Psoas muscle (tissue), 8 donors: ENCODE measurements around the gene DAP. TPM values are rescaled to one million over a fixed set of nuclear protein-coding genes. Genes with fewer than 3 reads are reported as not detected.

Source experiments
- ATAC-seq, 4 donors: fragments of 200-7000 bp; cut with Tn5 transposase; one replicate each; pipeline ENCODE4 v1.9.1; 2020; ENCODE audit warnings: moderate library complexity in 3 of 4, mild to moderate bottlenecking in 2 of 4
- DNase-seq, 2 donors: peaks; one replicate each; pipeline ENCODE4 v3.0.0-alpha.2; 2020
- H3K27ac ChIP-seq: fragments of 200-600 bp; one replicate; pipeline ENCODE4 v1.8.0; 2022
- H3K27me3 ChIP-seq, 3 donors: fragments of 200-600 bp in 1 of 3; one replicate each; pipeline versions ENCODE4 v1.6.1 to v1.8.0; 2013 to 2022; ENCODE audit warnings: low read length in 2 of 3, mild to moderate bottlenecking in 2 of 3, moderate library complexity in 1 of 3; ENCODE audit not compliant: insufficient read depth in 3 of 3
- H3K36me3 ChIP-seq, 2 donors: fragments of 200-600 bp in 1 of 2; one replicate each; pipeline versions ENCODE4 v1.6.1 to v1.8.0; 2013 to 2022; ENCODE audit warnings: low read depth in 1 of 2, mild to moderate bottlenecking in 1 of 2, moderate library complexity in 1 of 2; ENCODE audit not compliant: insufficient read depth in 1 of 2
- H3K4me1 ChIP-seq: fragments of 200-600 bp; one replicate; pipeline ENCODE4 v1.8.0; 2022
- H3K4me3 ChIP-seq: fragments of 200-600 bp; one replicate; pipeline ENCODE4 v1.8.0; 2022; ENCODE audit warnings: mild to moderate bottlenecking
- H3K9me3 ChIP-seq: fragments of 200-600 bp; one replicate; pipeline ENCODE4 v1.8.0; 2022
- CTCF ChIP-seq: fragments of 200-600 bp; IDR thresholded peaks from one replicate; pipeline ENCODE4 v1.8.0; 2022; ENCODE audit warnings: antibody characterized with exemption
- WGBS, 3 donors: extraction: QIAGEN DNeasy Blood & Tissue Kit; methylation state at CpG; one replicate each; pipeline versions ENCODE4 v1.1.6 to v1.1.7; 2013; 5-methylcytosine and 5-hydroxymethylcytosine counted together
- intact Hi-C, 2 donors: fragments of 100-400 bp; cut with DNase I; formaldehyde crosslinking; loops; one replicate each; pipeline versions ENCODE4 v1.11.0 to v1.14.2; 2022
- polyA plus RNA-seq, 3 donors: library from polyadenylated mRNA; stranded (reverse); fragments of 200-250 nt; gene quantifications; one replicate each; pipeline ENCODE4 v1.2.3, GENCODE V29; 2013
- total RNA-seq, 4 donors: library from RNA; stranded (reverse); fragmentation: NEBNext Ultra II Directional in 2 of 4; extraction: Animal tissue kit (Norgen Biotek cat#: 25700) in 2 of 4; gene quantifications; one replicate each; pipeline versions ENCODE4 v1.2.1 to v1.2.4, GENCODE V29; 2021 to 2023
- donor health status: healthy with polysubstance abuse.
- donor health status: DM: no; HTN: no; CAD: no; lungs with moderate emphysema.
- donor health status: Bipolar disorder and iron deficiency.
- donor health status: healthy.
- donor health status: DM: yes; HTN: yes; CAD: no.
- donor health status: DM: no; HTN: no; CAD: no.
- donor health status: DM: no; HTN: no; CAD: no.
- donor health status: DM: yes; HTN: yes; CAD: no.

Gene DAP
- total and polyA plus RNA-seq, 7 donors, result 3.6 to 8.1 (median 5.1) TPM

- Histone ChIP-seq H3K4me1 (no peaks in the 10 kb centered on the region), H3K4me3 (no peak overlapping the region), H3K9me3 (no peaks in the 10 kb centered on the region), H3K36me3 (peaks cover 0 to 2% of the 10 kb centered on the region in 2 donors), H3K27me3 (no peaks in the 10 kb centered on the region), H3K27ac (no peak overlapping the region)
- TF ChIP-seq CTCF, result no peak
- intact Hi-C loops, result no loop called here
- no peak for DNase-seq
- ATAC-seq, result no peak
- WGBS, 3 donors, result 87 to 93% (median 88%) methylated on average over 11 of the region's 11 CpGs
Observed at GRCh38 chr5:10684303-10685086, 76.5 kb downstream of the DAP start.

- peaks cover 0 to 3% of the 10 kb centered on the region in 2 donors for H3K36me3 ChIP-seq
- no peak overlapping the region for H3K4me3 ChIP-seq
- H3K27ac ChIP-seq, result no peak overlapping the region
- 95 to 96% (median 96%) methylated on average over 16 of the region's 16 CpGs for WGBS, 3 donors
- no peaks in the 10 kb centered on the region for H3K27me3 ChIP-seq
- DNase-seq (no peak), ATAC-seq (no peak)
- no peaks in the 10 kb centered on the region for H3K9me3 ChIP-seq
- no peaks in the 10 kb centered on the region for H3K4me1 ChIP-seq
- TF ChIP-seq CTCF, result no peak
- intact Hi-C loops, result no loop called here
Observed at GRCh38 chr5:10682801-10683525, 78.1 kb downstream of the DAP start.

DNA sequence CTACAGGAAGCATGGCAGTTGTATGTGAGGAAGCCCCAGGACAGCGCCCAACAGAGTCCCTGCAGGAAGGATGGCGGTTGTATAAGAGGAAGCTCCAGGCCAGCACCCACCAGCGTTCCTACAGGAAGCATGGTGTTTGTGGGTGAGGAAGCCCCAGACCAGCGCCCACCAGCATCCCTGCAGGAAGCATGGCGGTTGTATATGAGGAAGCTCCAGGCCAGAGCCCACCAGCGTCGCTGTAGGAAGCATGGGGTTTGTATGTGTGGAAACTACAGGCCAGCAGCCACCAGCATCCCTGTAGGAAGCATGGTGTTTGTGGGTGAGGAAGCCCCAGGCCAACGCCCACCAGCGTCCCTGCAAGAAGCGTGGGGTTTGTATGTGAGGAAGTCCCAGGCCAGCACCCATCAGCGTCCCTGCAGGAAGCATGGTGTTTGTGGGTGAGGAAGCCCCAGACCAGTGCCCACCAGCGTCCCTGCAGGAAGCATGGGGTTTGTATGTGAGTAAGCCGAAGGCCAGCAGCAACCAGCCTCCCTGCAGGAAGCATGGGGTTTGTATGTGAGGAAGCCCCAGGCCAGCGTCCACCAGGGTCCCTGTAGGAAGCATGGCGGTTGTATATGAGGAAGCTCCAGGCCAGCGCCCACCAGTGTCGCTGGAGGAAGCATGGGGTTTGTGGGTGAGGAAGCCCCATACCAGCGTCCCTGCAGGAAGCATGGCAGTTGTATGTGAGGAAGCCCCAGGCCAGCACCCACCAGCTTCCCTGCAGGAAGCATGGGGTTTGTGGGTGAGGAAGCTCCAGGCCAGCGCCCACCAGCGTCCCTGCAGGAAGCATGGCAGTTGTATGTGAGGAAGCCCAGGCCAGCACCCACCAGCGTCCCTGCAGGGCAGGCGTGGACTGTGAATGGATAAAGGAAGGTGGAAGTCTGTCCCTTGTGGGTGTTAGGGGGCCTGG lies 79.0 kb downstream of the DAP start:
- no peak for DNase-seq
- no peaks in the 10 kb centered on the region for H3K4me1 ChIP-seq
- intact Hi-C loops, result no loop called here
- TF ChIP-seq CTCF, result no peak
- no peak for ATAC-seq
- H3K4me3 ChIP-seq, result no peak overlapping the region
- H3K27ac ChIP-seq, result no peak overlapping the region
- no peaks in the 10 kb centered on the region for H3K27me3 ChIP-seq
- peaks cover 0 to 3% of the 10 kb centered on the region in 2 donors for H3K36me3 ChIP-seq
- H3K9me3 ChIP-seq, result no peaks in the 10 kb centered on the region
- WGBS, 3 donors, result 89 to 93% (median 92%) methylated on average over 22 of the region's 22 CpGs

DNA sequence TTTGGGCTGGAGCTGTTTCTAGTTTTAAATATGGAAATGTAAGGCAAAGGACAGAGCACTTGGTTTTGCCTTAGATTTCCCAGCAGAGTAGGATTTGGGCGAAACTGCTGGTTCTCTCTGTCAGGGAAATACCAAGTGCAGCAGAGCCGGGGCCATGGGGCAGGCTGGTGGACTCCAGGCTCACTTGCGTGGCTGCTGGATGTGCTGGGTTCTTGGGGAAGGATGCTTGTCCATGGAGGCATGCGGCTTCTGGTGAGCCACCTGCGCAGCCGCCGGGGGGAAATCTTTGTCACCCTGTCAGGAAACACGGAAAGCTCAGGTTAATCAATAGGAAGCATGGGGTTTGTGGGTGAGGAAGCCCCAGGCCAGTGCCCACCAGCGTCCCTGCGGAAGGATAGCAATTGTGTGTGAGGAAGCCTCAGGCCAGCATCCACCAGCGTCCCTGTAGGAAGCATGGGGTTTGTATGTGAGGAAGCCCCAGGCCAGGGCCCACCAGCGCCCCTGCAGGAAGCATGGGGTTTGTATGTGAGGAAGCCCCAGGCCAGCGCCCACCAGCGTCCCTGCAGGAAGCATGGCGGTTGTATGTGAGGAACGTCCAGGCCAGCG lies 80.1 kb downstream of the DAP start:
- no peaks in the 10 kb centered on the region for H3K27me3 ChIP-seq
- H3K4me1 ChIP-seq, result no peaks in the 10 kb centered on the region
- H3K9me3 ChIP-seq, result no peaks in the 10 kb centered on the region
- DNase-seq (no peak), ATAC-seq (no peak)
- intact Hi-C loops, result no loop called here
- TF ChIP-seq CTCF, result no peak
- H3K27ac ChIP-seq, result no peak overlapping the region
- no peak overlapping the region for H3K4me3 ChIP-seq
- WGBS, 3 donors, result 93 to 98% (median 95%) methylated on average over 16 to 17 of the region's 17 CpGs
- peaks cover 0 to 3% of the 10 kb centered on the region in 2 donors for H3K36me3 ChIP-seq
